KBM-7 (cell line): ENCODE results near the gene MID1.

ENCODE experiments used
- DNase-seq: peaks from one replicate; pipeline ENCODE4 v3.0.0-alpha.2; 2015
- in situ Hi-C: fragments of 300-500 bp; cut with MboI; formaldehyde crosslinking; loops from 2 replicates; pipeline ENCODE4 v1.14.3; 2020; ENCODE audit warnings: low sequenced_read_pairs, low pct_unique_long_range_greater_than_20kb, mixed read lengths

The MID1 gene

DNA sequence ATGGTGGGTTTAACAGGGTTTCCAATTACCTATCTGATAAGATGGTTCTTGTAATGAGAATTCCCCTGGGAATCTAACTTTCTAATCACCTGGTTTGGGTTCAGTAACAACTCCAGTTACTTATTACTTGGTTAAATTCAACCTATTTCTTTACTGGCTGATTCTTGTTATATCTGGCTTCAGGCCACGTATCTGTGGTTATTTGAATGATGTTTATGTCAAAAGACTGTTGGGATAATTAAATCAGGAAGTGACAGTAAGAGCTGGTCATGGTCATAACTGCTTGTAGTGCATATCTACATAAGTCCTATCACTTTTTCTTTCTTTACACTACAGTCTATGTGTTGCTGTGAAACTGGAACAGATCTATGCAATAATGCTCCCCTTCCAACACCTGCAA, 108.1 kb downstream of the MID1 start:
- no peak for DNase-seq
- in situ Hi-C loops: no loop called here

DNA sequence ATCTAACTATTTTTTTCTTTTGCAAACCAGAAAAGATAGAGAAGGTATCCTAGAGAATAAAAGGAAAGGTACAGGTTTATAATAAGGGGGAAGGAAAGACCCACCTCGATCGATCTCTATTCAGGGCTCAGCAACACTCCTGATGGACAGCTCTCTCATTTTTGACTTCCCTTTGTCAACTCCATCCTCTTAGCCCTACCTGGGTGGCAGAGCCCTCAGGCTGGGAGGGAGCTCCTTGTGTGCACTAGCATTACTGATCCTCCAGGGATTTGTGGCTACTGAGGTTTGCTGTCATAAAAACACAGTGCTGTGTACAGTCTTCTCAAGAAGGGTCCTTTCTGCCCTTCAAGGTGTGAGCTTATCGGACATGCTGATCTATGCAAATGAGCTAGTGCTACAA, 111.0 kb downstream of the MID1 start:
- in situ Hi-C loops: no loop called here
- DNase-seq: no peak

DNA sequence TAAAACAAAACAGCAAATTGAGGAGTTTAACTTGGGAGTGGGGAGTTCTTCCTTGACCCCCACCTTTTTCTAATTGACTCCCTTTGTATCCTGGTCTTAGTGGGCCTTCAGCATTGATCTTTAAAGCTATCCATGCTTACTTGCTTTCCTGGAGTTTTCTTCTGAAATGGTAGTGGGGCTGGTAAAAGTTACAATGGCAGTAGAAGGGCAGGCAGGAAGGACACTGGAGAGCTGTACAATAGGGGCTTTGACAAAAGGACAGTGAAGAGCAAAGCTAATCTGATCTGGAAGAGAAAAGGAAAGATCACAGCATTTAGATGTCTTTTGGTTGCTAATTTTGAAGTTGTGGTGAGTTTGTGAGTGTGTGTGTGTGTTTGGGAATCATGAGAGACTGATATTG, 111.5 kb downstream of the MID1 start:
- in situ Hi-C loops: no loop called here
- no peak for DNase-seq

DNA sequence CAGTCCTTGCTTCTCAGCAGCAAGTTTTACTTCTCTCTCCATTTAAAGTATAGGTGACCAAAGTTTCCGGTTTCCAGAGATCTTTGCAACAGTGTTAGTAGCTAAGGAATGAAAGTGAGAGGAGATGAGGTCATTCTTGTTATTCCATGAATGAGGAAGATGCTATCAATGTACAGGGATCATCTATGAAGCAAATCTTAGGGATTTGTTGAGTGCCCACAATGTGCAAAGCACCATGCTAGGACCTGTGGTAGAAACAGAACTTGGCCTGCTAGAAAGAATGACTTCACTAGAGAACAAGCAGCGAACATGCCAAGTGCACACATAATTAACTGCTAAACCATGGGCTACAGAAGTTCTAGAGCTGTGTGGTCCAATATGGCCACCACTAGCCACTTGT, 112.5 kb downstream of the MID1 start:
- in situ Hi-C loops: no loop called here
- DNase-seq: no peak

DNA sequence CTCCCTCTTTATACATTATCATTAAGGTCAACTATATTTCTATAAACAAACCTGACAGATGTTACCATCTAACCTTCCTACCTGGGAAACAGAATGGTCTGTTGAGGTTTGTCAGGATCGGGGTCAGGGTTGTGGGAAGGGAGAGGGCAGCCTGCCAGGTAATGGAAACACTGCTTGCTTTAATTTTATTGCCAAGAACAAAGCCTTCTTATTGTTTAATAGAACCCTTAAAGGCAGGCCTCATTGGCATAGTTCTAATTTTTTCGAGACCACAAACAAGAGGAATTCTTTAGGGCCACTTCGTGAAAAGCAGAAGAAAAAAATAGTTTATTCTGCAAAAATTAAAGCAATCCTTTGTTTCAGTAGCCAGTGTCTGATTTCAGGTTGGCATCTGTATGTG, 113.2 kb downstream of the MID1 start:
- no peak for DNase-seq
- in situ Hi-C loops: no loop called here

DNA sequence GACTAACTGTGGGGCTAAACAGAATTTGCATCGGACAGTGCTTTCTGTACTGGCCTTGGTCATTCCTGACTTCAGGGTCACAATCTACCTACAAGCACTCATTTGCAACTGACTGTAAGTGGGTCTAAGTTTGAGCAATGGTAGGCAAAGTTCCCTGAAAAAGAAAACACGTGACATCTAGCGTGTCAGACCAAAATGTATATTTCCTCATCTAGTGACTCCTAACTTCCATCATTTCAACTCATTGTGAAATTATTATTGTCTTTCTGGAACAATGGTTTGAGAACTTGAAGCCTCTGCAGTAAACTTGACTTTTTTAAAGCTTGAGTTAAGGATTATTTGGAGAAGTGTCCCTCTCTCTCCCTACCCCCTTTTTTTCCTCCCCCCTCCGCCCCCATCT, 113.6 kb downstream of the MID1 start:
- no peak for DNase-seq
- in situ Hi-C loops: no loop called here

DNA sequence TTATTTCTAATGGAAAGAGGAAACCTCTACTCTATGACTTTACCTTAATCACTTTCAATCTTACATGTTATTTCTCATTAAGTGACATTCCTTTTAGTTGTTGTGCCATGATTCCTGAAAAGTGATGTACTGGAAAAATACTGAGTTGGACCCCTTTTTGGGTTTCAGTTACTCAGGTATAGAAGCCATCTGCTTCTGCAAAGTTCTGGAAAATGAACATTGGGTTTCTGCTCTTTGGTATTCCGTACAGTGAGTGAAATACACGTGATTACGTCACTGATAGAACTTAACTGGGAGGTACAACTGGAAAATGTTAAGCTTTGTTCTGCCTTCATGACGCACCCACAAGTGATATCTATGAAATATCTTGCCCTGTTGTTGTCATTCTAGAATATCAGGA, 114.7 kb downstream of the MID1 start:
- no peak for DNase-seq
- in situ Hi-C loops: no loop called here

DNA sequence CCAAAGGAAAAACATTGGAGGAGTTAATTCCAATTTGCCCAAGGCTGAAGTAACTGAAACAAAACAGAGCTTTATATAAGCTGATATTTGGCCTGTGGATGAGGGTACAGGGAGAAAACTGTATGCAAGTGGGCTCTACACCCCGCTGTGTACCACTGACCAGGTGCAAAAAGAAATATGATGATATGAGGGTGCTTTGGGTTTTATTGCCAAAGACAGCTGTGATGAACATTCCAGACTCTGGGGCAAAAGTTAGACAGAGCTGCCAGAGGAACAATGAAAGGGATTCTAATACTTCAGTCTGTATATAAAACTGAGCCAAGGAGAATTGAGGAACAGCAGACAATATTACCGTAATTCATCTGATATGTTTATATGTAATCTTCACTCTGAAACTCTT, 117.4 kb downstream of the MID1 start:
- in situ Hi-C loops: no loop called here
- no peak for DNase-seq

DNA sequence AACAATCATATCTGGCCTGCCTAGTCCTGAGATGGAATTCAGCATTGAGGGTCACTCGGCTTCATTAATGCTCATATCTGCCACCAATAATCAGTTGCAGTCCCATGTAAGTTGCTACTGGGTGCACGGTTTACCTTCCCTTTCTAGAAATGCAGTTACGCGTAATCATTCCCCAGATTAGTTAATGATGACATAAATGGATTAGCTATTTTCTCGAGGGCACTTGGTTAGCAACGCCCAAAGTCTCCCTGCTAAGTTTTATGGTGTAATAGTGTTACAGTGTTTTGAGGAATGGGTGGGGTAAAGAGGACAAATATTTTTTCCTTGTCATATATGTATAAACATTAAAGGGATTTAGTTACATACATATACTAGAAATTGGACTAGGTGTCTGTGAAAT, 118.8 kb downstream of the MID1 start:
- no peak for DNase-seq
- in situ Hi-C loops: no loop called here

DNA sequence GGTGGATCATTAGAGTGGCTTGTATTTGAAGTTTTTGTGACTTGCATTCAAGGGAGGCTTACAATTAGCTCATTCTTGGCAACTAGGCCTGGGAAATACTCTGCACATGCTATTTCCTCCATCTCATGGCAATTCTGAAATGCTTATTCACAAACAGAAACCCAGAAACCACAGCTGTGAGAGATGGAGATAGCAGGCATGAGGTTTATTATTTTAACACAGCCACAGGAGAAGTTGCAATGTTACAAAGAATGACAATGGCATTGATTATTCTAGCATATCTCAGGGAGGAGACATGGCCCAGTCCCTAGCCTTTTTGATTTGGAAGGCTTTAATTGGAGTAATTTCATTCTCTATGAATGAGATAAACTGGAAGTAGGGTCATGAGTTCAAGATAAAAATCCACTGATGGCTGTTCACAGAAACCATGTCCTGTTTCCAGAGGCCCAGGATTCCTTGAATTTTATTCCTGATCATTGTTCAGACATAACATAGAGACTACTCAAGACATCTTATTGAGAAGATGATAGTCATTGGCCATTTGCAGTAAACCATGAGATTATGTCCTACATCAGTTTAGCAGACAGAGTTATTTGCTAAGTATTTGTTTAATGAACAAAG, 123.9 kb downstream of the MID1 start:
- in situ Hi-C loops: no loop called here
- DNase-seq: no peak

DNA sequence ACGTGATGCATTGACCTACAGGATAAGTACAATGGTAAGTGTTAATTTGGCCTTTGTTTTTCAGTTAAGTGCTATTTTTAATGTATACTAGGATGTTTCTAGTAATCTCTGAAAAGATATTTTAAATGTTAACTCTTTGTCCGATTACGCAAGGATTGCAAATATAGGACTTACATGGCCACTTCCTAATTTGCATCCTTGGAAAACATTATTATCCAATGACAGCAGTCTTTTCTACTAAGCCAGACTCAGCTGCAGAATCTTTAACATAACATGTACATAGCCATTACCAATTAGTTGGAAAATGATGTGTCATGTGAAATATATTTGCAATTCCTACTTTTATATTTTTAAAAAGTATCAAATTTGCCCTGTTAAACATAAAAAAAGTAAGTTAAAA, 124.7 kb downstream of the MID1 start:
- in situ Hi-C loops: no loop called here
- DNase-seq: no peak

DNA sequence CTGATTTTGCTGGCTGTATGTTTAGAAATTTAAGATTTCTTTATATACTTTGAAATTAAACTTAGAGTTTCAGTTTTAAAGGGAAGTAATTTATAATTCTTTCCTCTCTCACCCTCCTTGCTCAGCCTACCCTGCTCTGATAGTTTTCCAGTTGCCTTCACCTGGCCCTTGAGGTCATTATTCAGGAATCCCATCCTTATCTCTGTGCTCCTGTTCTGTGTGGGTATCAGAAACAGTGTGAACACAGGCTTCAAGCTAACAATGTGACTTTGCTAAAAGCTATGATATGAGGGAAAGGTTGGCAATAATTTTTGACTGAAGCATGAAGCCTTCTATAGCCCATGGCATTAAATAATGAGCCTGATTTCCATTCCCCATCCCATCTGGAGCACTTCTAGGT, 128.1 kb downstream of the MID1 start:
- in situ Hi-C loops: no loop called here
- no peak for DNase-seq

DNA sequence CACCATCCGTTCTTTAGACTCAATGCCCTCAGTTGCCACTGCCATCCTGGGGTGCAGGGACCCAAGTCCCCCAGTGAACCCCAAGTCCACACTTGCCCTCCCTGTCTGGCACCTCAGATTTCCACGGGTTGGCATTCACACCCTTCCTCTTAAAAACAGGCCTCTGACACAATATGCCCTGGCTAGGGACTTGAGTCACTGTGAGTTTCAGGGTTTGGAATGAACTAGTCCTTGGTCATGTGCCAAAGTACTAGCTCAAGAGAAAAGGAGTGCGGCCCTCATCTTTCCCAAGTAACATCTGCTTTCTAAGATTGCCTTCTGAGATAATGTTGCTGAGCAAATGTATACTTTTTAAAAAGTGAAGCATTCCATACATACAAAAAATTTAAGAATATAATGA, 134.0 kb downstream of the MID1 start:
- in situ Hi-C loops: no loop called here
- DNase-seq: no peak

DNA sequence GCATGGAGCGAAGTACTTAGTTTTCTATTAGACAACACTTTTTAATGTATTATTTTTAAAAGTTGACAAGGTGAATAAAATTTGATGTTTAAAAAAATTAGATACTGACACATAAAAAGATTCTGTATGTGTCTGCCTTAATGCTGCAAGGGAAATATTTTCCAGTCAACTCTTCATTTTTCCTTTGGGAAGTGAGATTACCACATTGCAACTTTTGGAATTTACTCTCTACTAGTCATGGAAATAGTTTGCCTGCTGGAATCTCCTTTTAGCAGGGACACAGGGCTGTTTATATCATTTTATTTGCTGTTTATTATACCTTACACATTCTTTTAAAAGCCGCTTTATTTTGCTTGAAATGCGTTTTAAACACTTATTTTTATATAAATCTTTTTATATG, 135.1 kb downstream of the MID1 start:
- DNase-seq: no peak
- in situ Hi-C loops: no loop called here

DNA sequence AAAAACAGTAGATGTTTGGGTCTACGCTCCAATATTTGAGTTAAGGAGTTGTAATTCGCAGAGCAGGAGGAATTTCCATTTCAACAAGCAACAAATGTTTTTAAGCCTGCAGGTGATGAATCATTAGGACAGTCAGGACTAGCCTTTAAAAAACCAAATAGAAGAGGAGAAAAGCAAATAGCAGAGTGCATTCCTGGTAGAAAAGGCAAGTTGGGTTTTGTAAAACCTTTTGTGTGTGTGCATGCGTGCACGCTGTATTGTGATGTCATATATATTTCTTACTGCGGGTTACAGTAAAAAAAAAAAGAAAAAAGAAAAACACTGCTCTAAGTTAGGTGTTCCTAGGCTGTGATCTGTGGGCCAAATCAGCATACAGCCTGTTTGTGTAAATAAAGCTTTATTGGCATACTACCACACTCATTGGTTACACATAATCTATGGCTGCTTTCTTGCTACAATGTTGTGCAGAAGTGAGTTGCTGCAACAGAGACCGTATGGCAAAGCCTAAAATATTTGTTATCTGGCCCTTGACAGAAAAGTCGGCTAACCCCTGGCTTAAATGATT, 135.6 kb downstream of the MID1 start:
- no peak for DNase-seq
- in situ Hi-C loops: no loop called here

DNA sequence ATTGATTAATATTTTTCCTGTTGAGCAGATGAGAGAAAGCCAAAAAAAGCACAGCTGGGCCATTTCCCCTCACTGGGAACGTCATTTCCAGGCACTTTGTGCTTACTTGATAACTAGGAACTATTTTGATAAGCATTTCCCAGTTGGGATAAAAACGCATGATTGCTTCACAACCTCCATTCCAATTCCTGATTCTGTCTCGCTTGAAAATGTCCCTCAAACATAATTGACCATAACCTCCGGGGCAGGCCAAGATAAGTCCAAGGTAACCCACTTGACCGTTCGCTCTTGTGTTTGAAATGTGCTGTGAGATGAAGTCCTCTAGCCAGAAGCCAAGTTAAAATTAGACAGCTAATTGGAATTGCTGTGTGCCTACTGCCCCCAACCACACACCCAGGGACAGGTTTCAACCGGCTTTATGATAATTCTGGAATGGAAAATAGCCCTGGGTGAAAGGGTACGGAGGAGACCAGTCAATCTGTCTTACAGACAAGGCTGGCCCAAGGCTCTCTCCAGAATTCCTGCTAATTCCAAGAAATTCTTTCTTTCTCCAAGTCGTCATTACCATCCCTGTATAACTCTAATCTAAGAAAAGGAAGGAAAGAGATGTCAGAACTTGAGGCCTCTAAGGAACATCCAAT, 137.1 kb downstream of the MID1 start:
- in situ Hi-C loops: no loop called here
- DNase-seq: no peak

DNA sequence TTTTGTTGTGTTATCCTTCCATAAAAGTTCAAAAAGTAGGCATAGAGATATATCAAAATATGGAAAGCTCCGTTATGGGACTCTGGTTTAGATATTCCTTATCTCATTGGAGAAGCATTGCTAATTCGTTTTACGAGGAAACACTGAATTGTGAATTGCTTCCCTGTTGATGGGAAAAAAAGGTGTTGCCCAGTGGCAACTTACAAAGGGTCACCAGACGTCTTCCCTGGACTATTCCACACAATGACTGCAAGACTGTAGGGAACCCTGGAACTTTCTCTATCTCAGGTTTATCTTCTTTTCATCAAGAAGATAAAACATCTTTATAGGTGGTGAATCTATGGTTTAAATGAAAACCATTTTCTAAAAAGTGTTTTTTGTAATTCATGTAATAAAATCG, 137.7 kb downstream of the MID1 start:
- in situ Hi-C loops: no loop called here

DNA sequence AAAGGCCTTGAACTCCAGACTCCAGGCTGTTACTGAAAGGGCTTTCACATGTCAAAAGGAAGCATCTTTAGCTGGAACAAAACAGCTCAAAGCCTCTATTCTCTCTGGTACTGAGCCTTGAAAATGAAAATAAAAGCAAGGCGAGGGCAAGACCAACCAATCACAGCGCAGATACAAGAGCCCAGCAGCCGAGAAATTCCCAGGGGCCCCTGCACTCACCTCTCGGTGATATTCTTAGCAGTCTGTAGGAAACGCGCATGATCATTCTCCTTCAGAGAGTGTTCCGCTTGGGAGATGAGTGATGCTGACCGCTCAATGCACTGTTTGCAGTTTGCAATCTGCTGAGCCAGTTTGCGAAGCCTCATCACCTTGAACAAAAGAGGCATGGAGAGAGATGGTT, 138.1 kb downstream of the MID1 start:
- in situ Hi-C loops: no loop called here
- DNase-seq: no peak

More for the DNA sequence above, 137.7 kb downstream of the MID1 start:
- DNase-seq: no peak

DNA sequence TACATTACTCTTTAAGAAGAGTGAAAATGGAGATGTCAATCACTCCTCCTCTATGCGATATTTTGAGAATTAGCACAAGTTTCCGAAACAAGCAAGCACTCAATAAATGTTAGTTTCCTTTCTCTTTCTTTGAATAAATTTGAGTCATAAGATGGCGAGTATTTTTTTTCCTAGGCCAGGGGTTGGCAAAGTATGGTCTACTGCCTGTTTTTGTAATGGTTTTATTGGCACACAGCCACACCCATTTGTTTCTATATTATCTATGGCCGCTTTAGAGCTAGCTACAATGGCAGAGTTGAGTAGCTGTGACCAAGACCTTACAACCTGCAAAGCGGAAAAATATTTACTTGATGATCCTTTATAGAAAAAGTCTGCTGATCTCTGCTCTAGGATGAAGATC, 139.5 kb downstream of the MID1 start:
- no peak for DNase-seq
- in situ Hi-C loops: no loop called here

DNA sequence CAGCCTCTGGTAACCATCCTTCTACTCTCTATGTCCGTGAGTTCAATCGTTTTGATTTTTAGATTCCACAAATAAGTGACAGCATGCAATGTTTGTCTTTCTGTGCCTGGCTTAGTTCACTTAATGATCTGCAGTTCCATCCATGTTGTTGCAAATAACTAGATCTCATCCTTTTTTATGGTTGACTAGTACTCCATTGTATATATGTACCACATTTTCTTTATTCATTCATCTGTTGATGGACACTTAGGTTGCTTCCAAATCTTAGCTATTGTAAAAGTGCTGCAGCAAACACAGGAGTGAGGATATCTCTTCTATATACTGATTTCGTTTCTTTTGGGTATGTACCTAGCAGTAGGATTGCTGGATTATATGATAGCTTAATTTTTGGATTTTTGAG, 140.9 kb downstream of the MID1 start:
- in situ Hi-C loops: no loop called here
- no peak for DNase-seq

DNA sequence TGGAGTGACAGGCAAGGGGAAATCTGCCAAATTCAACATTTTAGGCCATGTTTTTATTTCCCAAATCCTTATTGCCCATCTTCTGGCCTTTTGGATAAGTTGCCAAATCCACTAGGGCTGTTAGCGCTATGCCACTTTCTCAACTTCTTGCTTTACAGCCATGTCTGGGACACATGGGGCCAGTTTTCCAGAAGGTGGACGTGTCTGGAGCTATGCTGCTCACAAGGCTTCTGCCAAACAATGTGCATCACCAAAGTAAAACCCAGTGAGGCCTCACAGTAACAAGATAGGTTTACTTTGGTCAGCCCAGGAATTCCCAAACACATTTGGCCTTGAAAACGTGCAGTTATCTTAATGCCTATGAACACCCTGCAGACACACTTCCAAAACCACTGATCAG, 142.9 kb downstream of the MID1 start:
- no peak for DNase-seq
- in situ Hi-C loops: no loop called here
